Measurements from ENCODE around the gene ANKRD13C.

Gene ANKRD13C

DNA sequence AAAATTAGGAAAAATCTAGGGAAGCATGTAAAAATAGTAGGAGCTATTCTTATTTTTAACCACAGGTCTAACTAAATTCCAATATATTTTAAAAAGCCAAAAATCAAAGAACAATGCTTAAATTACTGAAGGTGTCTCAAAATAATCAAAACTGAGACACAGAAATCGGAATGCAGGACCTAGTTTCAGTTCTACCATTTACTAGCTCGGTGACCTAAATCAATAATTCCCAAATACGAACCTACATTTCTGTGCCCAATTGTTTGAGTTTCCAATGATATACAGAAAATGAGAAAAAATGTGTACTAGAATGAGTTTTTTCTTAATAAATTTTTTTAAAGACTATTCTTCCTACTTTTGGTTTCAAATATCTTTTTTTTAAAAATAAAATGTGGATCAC, 37.4 kb downstream of the ANKRD13C start:
- no peaks in the 10 kb centered on the region for H3K9me3 ChIP-seq
- no peaks in the 10 kb centered on the region for H3K27me3 ChIP-seq
- DNase-seq: no peak
- no peaks in the 10 kb centered on the region for H3K36me3 ChIP-seq
- no peak overlapping the region for H3K4me3 ChIP-seq (ENCODE audit: low read depth, low read length)
- TF ChIP-seq, protein P1, sequence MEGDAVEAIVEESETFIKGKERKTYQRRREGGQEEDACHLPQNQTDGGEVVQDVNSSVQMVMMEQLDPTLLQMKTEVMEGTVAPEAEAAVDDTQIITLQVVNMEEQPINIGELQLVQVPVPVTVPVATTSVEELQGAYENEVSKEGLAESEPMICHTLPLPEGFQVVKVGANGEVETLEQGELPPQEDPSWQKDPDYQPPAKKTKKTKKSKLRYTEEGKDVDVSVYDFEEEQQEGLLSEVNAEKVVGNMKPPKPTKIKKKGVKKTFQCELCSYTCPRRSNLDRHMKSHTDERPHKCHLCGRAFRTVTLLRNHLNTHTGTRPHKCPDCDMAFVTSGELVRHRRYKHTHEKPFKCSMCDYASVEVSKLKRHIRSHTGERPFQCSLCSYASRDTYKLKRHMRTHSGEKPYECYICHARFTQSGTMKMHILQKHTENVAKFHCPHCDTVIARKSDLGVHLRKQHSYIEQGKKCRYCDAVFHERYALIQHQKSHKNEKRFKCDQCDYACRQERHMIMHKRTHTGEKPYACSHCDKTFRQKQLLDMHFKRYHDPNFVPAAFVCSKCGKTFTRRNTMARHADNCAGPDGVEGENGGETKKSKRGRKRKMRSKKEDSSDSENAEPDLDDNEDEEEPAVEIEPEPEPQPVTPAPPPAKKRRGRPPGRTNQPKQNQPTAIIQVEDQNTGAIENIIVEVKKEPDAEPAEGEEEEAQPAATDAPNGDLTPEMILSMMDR (IDR thresholded peaks at IDR 0.05; ENCODE audit: low read depth, low read length): no peak
- H3K4me1 ChIP-seq: no peaks in the 10 kb centered on the region

DNA sequence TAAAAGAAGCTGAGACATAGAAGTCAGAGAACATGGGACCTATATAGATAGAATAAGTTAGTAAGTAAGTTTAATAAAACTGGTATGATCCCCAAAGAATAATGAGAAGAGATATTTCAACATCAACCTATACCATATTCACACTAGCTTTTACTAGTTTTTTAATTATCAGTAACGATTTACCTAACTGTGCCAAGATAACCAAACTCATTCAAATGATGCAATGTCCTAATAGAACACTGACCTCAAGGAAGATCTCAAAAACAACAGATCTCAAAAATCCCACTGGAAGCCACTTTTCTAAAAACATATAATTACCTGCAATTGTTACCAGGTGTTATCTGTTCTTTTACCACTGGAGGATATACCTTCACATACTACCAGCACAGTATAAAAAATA, 38.7 kb downstream of the ANKRD13C start:
- no peak for DNase-seq
- no peaks in the 10 kb centered on the region for H3K36me3 ChIP-seq
- no peaks in the 10 kb centered on the region for H3K4me1 ChIP-seq
- TF ChIP-seq, protein P1 (IDR thresholded peaks at IDR 0.05; ENCODE audit: low read depth, low read length): no peak
- H3K4me3 ChIP-seq (ENCODE audit: low read depth, low read length): no peak overlapping the region
- H3K27me3 ChIP-seq: no peaks in the 10 kb centered on the region
- H3K9me3 ChIP-seq: no peaks in the 10 kb centered on the region

DNA sequence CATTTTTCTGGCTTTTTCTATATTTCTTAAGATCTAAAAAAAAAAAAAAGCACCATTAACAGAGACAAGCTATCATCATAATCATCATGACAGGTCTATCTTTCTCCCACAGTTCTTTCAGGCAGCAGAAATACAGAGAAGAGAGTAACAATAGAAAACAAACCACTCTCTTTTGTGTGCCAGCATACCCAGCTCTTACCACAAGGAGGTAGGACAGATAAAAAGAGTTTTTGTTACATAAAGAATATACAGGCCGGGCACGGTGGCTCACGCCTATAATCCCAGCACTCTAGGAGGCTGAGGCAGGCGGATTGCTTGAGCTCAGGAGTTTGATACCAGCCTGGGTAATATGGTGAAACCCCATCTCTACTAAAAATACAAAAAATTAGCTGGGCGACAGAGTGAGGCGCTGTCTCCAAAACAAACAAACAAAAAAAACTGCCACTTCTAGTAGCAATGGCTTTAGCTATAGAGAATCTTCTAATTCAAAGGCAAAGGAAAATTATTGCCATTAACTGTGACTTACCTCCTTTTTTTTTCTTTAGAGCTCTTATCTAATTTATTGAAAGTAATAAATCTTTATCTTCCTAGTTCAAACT, 39.7 kb downstream of the ANKRD13C start:
- no peaks in the 10 kb centered on the region for H3K9me3 ChIP-seq
- TF ChIP-seq, protein P1 (IDR thresholded peaks at IDR 0.05; ENCODE audit: low read depth, low read length): no peak
- H3K36me3 ChIP-seq: no peaks in the 10 kb centered on the region
- H3K4me1 ChIP-seq: no peaks in the 10 kb centered on the region
- no peak overlapping the region for H3K4me3 ChIP-seq (ENCODE audit: low read depth, low read length)
- no peaks in the 10 kb centered on the region for H3K27me3 ChIP-seq
- no peak for DNase-seq

GRCh38 chr1:70311369-70311768, 43.2 kb downstream of the ANKRD13C start:
- no peaks in the 10 kb centered on the region for H3K36me3 ChIP-seq
- no peaks in the 10 kb centered on the region for H3K4me1 ChIP-seq
- TF ChIP-seq, protein P1 (IDR thresholded peaks at IDR 0.05; ENCODE audit: low read depth, low read length): no peak
- no peaks in the 10 kb centered on the region for H3K9me3 ChIP-seq
- no peaks in the 10 kb centered on the region for H3K27me3 ChIP-seq
- DNase-seq: no peak
- H3K4me3 ChIP-seq (ENCODE audit: low read depth, low read length): no peak overlapping the region

DNA sequence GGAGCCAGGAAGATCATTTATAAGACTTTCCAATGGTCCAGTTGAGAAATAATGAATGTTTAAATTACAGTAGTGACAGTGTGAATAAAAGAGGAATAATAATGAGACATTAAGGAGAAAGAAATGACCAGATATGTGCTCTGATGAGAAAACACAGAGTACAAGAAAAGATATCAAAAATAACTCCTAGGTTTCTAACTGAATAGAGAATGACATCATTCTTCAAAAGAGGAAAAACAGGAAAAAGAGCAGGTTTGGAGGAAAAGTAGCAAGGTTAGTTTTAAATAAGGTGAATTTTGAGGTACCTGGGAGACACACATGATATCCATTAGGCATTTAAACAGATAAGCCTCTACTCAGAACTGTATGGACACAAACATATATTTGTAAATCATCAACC, 55.0 kb downstream of the ANKRD13C start:
- no peak for DNase-seq
- TF ChIP-seq, protein P1 (IDR thresholded peaks at IDR 0.05; ENCODE audit: low read depth, low read length): no peak
- H3K4me3 ChIP-seq (ENCODE audit: low read depth, low read length): no peak overlapping the region
- no peaks in the 10 kb centered on the region for H3K36me3 ChIP-seq
- H3K9me3 ChIP-seq: no peaks in the 10 kb centered on the region
- H3K27me3 ChIP-seq: no peaks in the 10 kb centered on the region
- no peaks in the 10 kb centered on the region for H3K4me1 ChIP-seq

DNA sequence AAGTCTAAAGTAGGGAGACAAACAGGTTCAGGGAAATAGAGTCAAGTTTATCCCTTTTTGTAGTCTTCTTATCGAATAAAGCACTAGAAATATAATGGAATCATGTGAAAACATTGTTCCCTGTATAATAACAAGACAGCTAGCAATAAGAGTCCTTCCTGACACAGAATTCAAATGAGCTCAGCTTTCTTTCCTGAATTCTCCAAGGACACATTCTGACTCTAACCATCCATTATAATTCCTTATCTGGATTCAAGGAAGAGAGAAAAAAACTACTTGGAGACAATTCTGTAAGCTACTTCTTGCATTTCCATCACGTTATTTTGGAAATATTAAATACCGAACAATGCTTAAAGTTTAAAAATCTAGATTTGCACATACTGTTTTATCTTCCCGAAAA, 58.8 kb downstream of the ANKRD13C start:
- H3K36me3 ChIP-seq: no peaks in the 10 kb centered on the region
- TF ChIP-seq, protein P1 (IDR thresholded peaks at IDR 0.05; ENCODE audit: low read depth, low read length): no peak
- DNase-seq: no peak
- no peak overlapping the region for H3K4me3 ChIP-seq (ENCODE audit: low read depth, low read length)
- H3K4me1 ChIP-seq: no peaks in the 10 kb centered on the region
- H3K27me3 ChIP-seq: no peaks in the 10 kb centered on the region
- no peaks in the 10 kb centered on the region for H3K9me3 ChIP-seq

Measured in BE2C (cell line).